GF-D8 (cell line): ENCODE measurements around the gene MAB21L4.

ENCODE experiments used
- DNase-seq: peaks from one replicate; lab custom pipeline; 2025; lab: John Stamatoyannopoulos, UW

MAB21L4 gene

DNA sequence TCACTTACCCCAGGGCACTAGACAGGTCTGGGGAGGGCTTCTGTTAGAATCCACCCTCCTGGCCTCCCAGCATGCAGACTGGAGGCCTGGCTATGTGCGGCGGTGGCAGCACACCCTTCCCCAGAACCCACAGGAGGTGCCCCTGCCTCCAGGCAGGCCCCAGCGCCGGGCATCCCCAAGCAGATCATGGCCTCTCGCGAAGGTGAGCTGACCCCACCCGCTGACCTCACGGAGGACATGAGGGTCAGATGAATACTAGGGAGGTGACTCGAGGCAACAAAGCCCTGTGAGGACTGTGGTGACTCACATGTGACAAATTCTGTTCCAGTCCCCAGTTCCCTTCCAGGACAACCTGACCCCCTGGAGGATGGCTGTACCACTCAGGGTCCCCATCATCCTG, 1.9 kb downstream of the MAB21L4 start:
- no peak for DNase-seq

DNA sequence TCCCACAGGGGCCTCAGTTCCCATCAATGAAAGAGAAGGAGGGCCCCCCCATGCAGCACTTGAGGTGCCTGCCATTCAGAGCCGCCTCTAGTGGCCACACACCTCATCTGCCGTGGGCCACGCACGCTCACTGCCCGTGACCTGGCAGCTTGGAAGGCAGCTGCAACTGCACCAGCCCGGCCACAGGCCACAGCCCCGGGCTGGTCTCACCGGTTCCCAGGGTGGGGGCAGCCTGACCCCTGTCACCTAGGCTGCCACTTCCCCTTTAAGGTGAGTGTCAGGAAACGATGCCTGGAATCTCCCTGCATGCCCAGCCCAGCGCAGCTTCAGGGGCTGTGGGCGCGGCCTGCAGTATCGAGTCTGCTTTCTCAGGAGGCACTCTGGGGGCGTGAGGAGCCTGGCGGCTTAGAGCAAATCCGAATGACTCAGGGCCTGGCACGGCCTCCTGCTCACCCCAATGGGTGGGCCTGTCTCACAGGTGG, 2.6 kb downstream of the MAB21L4 start:
- no peak for DNase-seq

DNA sequence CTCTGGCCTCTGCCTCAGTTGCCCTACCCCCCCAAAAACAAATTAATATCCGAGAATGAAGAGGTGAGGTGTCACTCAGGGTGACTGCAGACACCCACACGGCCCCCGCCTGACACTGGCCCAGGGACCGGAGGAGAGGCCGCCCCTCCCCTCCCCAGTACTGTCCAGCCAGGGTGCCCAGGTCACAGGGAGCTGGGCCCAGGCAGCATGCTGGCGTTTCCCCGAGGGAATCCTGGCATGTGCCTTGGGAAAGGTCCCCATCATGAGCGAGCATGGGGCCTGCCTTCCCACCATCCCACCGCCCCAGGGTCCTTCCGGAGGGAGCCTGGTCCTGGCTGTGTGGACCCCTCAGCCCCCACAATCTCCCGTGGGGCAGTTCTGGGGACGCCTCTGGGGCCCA, 3.0 kb downstream of the MAB21L4 start:
- DNase-seq: no peak

DNA sequence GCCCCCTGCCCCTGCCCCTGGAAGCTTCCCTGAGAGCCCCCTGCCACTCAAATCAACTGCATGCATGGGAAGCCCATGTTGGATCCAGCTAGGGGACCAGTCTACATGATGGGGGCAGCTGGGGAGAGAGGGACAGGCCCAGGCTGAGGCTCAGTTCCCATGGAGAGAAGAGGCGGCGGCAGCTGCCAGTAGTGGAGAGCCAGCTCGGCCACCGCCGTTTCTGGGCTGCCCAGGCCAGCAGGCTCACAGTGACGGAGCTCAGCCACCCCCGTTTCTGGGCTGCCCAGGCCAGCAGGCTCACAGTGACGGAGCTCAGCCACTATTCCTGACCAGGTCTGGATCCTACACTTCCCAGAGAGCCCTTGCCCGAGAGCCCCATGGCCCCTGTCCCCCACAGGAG, 3.6 kb downstream of the MAB21L4 start:
- DNase-seq: no peak

DNA sequence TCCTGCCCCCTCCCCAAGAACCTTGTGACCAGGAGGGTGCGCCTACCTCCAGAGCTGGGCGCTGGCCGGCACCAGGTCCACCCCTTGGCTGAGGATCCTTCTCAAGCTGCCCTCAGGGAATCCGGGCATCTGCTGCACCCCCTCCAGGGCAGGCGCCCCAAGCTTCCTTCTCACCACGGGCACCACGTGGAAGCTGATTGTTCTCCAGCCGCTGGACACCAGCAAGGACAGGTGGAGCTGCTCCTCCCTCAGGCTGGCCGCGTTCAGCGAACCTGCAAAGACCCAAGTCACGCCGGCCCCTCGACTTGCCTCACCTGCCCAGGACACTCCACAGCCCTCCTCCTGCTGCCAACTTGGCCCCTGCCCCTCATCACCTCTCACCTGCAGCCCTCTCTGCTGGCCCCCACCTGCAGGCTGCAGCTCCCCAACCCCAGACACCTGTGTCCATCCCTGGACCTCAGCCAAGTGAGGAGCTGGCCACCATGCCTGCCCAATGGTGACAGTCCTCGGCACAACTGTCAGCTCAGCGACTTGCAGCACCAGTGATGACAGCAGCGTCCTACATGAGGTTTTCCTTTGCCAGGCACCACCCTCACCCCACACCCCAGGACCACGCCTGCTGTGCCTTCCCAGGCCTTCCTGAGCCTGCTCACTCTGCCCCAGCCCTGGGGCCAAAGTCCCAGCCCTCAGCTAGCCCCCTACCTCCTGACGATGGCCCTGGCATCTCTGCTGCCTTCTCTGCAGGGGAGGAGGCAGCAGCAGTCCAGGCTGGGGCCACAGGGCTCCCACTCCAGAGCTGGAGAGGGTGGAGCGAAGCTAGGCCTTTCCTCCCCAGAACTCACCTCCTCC, 4.2 kb downstream of the MAB21L4 start:
- DNase-seq: no peak

DNA sequence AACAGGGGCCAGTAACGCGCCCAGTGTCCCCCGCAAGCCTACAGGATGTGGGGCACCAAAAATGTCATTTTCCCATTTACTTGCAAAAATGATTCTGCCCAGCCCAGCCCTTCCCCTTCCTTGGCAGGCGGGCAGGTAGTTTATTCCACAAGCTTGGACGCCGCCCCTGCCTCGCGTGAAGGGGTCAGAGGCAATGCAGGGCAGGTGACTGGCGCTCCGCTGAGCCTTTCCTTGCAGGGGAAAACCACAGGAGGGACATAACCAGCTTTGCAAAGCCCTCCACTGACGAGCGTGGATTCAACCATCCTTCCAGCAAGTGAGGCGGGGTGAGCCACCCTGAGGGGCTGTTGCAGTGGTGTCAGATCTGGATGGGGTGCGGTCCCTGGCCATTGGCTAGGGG, 5.3 kb downstream of the MAB21L4 start:
- no peak for DNase-seq

DNA sequence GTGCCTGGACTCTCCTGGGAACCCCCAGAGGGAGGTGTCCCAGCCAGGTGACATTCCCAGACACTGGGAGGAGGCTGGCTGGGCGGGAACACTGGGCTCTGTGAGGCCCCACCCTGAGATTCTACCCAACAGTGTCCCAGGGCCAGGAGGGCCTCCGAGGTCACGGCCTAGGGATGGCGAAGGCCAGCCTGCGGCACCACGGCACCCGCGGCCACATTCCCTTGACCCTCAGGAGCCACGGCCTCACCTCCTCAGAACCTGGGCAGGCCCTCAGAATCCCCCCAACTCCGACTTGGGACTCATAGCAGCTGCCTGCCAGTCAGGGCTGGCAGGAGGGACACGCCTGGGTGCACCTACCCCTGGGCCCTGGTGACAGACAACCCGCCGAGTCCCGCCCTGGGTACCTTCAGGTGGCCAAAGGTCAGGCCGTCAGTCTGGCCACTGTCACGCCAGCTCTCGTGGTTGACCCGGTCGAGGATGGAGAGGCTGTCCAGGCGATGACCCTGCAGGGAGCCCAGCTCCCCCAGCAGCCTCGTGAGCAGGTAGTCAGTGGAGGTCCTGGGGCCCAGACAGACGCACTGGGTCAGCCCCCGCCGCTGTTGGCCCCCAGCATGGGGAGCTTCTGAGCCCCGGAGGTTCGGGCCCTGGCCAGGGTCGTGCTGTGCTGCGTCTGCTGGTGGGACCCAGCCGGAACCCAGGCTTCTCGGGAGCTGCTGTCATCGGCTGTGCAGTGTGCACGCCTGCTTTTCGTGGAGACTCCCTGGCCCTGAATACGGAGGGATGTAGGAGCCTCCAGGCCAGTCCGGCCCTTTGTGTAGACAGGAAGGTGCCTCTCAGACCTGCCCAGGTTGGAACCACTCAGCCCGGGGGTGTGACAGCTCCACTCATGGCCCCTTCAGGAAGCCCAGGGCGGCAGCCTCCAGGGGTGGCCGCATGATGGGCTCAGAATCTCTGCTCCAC, 6.1 kb downstream of the MAB21L4 start:
- no peak for DNase-seq

DNA sequence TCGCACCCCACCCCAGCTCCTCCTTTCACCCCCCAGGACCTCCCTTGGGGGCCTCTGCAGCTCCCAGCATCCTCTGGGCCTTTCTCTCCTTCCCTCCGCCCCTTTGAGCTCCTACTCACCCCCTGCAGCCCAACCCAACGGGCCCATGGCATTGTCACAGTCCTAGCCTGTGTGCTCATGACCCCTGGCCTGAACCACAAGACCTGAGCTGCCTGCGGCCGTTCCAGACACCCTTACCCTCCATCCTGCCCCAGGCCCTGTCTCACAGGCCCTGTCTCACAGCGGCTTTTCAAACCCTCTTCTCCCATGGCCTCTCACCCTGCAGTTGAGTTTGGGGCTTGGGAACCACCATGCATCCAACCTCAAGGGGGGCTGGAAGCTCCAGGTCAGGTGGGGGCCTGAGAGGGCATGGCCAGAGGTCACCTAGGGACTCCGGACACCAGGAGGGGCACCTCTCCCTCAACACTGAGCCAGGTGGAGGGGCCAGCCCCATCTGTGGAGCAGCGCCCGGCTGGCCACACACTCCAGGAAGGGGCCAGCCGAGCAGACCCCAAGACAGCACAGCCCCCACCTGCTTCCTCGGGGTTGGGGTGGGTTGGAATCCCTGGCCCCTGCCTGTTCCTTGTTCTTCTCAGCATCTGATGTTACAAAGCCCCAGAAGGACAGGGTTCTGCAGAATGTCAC, 6.9 kb downstream of the MAB21L4 start:
- DNase-seq: no peak

DNA sequence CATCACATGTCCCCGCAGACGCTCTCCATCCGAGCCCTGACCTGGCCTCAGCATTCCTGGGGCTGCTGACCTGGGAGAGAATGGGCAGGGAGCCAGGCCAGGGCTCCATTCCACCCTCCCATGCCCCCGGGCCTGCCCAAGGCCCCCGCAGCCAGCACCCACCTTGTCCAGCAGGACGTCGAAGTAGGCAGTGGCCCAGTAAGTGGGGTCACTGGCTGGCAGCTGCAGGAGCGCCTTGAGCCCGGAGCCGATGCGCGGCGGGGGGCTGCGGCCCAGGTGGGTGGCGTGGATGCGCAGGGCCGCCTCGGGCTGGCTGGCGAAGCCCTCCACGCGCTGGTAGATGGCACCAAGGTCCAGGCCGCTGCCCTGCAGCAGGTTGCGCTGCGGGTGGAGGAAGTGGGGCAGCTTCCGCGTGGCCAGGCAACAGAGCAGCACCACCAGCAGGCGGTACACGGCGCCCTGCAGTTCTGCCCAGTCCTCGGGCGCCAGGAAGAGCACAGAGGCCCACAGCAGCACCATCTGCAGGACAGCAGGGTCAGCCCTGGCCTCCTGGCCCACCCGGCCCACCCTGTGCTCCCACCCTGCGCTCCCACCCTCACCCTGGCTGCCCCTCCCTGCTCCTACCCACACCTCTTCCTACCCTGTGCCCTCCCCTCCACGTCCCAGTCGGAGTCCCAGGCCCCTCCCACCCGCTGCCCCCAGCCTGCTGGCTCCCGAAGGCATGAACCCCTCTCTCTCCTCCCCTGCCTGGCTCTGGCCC, 7.6 kb downstream of the MAB21L4 start:
- no peak for DNase-seq

DNA sequence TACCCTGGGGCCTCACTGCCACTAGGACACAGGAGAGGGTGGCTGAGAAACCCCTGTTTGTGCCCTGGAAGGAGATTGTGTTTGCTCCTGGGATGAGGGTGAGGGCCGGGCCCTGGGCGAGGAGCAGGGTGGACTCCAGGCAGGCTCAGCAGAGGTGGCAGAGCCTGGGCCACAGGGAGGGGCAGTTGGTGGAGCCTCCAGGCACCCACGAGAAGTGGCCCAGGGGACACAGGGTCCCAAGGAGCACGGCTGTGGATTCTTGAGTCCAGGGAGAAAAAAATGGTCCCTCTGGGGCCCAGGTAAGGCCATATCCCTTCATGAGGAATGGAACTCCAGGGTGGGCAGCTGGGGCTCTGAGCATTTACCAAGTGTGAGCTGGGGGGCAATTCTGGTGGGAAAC, 8.3 kb downstream of the MAB21L4 start:
- DNase-seq: no peak

DNA sequence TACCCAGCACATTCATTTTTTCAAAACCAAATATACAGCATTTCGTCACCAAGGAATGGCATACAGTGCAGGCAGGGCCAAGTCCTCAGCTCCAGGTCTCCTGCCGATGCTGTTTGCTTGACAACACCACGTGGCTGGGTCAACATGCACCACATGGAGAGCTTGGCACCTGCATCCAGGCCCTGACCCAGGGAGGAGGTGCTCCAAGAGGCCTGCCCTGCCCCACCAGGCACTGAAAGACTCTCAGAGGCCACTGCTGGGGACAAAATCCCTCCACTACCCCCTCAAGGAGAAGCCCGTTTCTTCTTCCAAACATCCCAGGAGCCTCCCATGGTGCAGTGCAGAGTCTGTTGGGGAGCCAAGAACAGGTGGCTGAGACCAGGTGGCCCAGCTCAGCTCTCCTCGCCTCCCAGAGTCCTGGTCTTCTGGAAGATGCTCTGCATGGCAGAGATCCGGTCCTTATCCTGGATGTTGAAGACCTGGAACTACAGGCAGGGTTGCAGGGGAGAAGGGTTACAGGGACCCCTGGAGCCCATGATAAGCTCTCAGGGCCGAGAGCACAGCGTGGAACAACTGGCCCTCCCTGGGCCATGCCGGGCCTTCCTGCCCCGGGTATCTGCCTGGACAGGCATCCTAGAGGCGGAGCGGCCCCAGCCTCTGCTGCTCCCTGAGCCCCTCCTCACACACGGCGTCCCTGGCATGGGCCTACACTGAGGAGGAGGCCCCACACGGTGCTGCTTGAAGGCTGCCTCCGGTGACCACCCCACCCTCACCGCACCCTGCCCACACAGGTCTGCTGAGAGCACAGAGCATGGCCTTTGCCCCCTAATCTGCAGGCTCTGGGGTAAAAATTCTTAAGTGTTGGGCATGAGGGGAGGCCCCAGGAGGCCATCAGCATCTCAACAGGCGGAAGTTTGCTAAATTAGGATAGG, 9.0 kb downstream of the MAB21L4 start:
- DNase-seq: no peak

DNA sequence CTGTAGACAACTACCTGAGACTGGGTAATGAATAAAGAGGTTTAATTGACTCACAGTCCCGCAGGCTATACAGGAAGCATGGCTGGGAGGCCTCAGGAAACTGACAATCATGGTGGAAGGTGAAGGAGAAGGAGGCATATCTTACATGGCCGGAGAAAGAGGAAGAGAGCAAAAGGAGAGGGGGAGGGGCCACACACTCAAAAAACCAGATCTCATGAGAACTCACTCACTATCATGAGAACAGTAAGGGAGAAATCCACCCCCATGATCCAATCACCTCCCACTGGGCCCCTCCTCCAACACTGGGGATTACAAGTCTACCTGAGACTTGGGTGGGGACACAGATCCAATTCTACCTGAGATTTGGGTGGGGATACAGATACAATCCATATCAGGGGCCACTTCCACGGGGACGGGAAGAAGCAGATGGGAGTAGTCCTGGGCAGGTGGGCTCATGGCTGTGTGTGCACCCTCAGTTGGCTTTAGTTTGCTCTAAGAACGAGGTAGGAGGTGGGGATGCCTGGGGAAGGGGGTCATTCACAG, 9.9 kb downstream of the MAB21L4 start:
- DNase-seq: peak; percentile 64

DNA sequence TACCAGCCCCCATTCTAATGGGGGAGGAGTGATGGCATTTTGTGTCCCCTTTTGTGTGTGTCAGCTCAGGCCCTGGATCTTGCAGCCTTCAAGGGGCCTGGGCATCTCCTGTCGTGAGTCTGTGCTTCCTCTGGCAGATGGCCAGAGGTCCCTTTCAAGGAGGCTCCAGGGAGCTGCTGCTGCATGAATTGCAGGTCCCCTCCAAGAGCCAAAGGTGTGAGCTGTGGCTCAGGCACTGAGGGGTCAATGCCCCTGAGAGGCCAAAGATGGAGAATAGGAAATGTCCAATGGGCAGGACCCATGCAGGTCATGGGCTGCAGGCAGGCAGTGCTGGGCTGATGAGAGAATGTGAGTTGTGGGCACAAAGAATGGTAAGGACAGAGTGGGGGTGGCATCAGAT, 10.4 kb downstream of the MAB21L4 start:
- no peak for DNase-seq

DNA sequence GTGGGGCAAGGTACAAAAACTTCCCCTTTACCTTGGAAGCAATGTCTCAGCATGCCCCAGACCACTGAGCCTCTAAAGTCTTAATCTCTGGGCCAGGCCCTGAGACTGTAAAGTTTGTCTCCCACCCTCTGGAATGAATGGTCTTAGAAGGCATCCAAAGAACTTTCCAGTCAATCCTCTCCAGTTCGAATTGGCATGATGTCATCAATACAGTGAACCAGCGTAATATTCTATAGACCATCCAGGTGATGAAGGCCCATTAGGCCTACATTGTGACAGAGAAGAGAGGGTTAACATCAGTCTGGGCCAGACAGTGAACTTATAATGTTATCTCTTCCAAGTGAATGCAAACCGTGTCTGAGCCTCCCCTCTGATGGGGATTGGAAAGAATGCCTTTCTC, 11.2 kb downstream of the MAB21L4 start:
- DNase-seq: no peak

DNA sequence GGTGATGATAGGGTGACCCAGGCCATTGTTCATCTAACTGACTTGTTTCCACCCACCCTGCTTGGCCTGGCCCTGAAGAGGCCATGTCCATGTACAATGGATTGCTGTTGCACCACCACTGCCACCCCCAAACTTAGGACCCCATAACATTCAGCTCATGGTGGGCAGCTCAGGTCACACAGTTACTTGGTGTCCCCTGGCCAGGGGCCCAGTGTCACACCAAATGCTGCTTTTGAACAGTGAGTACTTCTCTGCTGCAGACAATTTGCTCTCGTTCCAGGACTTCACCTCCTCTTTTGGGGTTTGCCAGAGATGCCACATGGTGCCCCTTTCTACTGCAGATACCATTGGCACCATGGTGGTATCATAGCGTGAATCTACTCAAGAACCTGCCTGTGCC, 11.7 kb downstream of the MAB21L4 start:
- no peak for DNase-seq

DNA sequence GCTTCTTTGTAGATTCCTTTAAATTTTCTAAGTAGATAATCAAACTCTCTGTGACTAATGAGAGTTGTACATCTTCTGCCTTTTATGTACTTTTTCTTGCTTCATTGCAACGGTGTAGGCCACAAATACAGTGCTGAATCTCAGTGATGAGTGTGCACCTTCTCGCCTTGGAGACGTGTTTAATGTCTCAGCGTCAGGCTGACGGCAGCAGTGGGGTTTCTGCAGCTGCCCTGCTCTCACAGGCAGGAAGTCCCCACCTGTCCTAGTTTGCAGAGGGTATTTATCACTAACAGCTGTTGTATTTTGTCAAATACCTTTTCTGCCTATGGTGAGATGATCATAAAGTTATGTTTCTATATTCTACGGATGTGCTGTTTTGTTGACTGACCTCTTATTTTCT, 14.0 kb downstream of the MAB21L4 start:
- DNase-seq: no peak

DNA sequence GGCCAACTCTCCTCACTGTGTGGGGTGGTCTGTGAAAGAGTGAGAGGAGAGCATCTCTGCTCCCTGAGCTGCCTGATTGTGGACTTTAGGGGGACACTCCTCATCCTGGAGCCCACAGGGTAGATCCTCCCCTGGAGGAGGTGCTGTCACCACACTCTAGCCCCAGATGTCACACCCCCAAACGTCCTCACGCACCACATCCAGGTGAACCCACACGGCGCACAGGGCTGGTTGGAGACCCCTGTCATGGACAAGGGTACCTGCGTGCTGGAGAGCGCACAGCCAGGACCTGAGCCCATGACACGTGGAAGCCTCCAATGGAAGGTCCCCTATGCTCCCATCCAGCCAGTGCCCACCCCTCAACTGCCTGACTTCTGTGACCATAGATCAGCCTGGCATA, 16.9 kb downstream of the MAB21L4 start:
- no peak for DNase-seq

DNA sequence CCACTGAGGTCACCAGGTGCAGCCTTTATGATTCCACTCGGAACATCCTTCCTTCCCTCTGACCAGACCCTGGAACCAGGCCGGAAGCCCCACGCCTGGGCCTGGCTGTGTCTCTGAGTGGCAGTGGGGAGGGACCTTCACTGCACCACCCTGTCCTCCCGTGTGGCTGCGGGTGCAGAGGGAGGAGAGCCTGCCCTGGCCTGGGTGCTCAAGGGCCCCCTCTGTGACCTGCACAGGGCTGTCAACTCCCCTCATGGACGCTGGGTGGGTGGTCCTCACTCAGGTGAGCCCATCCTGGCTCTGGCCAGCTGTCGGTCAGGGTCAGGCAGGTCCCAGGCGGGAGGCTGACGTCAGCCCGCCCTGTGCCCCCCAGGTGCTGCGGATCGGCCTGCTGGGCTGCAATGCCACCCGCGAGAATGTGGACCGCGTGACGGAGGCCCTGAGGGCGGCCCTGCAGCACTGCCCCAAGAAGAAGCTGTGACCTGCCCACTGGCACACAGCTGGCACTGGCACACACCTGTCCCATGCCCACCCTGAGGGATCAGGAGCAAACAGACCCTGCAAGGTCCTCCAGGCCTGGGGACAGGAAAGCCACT, 17.5 kb downstream of the MAB21L4 start:
- no peak for DNase-seq

DNA sequence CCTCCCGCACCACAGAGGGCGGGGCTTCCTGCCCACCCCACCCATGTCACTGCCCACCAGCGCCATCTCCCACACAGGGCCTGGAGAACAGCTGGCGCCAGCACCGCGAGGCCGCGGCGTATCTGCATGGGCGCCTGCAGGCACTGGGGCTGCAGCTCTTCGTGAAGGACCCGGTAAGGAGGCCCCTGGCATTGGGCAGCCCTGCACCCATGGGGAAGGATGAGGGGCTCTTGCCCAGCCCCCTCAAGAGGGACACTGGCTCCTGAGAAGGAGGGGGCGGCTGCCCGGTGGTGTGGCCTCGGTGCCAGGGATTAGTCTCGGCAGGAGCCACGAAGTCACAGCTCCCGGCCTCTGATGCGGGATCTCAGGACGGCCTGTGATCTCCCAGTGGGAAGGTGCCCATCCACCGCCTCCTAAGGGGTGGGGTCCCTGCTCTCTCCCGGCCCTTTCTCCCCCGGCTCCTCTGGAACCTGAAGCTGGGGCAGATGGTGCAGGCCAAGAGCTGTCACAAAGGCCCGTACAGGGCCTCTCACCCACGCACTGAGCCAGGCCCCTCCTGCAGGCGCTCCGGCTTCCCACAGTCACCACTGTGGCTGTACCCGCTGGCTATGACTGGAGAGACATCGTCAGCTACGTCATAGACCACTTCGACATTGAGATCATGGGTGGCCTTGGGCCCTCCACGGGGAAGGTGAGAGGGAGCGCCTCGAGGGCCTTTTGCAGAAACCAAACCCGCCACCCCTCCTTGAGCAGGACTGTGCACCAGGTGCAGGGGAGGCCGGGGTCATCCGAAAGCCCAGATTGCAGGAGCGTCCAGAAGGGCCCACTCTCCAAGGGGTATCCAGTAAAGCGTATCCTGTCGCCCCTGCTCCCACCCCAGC, 18.3 kb downstream of the MAB21L4 start:
- no peak for DNase-seq
